Caco-2 (cell line): ENCODE results near the gene RBM7. TPM values are rescaled to one million over a fixed set of nuclear protein-coding genes. Genes with fewer than 3 reads are reported as not detected.
A peak's percentile ranks its signal among the peaks of the same experiment; 100 is the strongest.

Source experiments
- BruUV-seq: library from RNA; stranded (reverse); fragments of 400-500 nt; replicated peaks from 2 replicates; lab custom pipeline; 2021; lab: Mats Ljungman, UMichigan
- CTCF ChIA-PET: fragments of 300-600 bp; sonication (Branson Sonifier 250); formaldehyde crosslinking; loops from one replicate; lab custom pipeline; 2022; ENCODE audit warnings: antibody characterized with exemption; lab: Charles Lee
- POLR2A ChIA-PET: fragments of 300-600 bp; sonication (Branson Sonifier 250); formaldehyde crosslinking; loops from one replicate; lab custom pipeline; 2022; ENCODE audit warnings: antibody characterized with exemption; lab: Charles Lee
- DNase-seq, 2 experiments: peaks; one replicate each; pipeline versions ENCODE4 v3.0.0 to v3.0.0-alpha.2; 2020 to 2022
- H3K27me3 ChIP-seq: replicated peaks from 2 replicates; pipeline ENCODE4 v1.6.0; 2011; ENCODE audit warnings: low read length; ENCODE audit not compliant: control insufficient read depth, insufficient read depth
- H3K36me3 ChIP-seq: 2 replicates; pipeline ENCODE4 v1.5.1; 2011; ENCODE audit warnings: low read length; ENCODE audit not compliant: control insufficient read depth, insufficient read depth
- H3K4me1 ChIP-seq: fragments of 250-450 bp; sonication (Bioruptor Pico); 2 replicates; pipeline ENCODE4 v1.5.1; 2020; ENCODE audit warnings: mild to moderate bottlenecking
- H3K4me3 ChIP-seq: 2 replicates; pipeline ENCODE4 v1.5.1; 2011; ENCODE audit warnings: low read depth, mild to moderate bottlenecking, control low read depth, low read length
- H3K9me3 ChIP-seq: fragments of 250-450 bp; sonication (Bioruptor Pico); 2 replicates; pipeline ENCODE4 v1.5.1; 2020; ENCODE audit warnings: mild to moderate bottlenecking, moderate library complexity
- H3K27ac Mint-ChIP-seq: one replicate; pipeline ENCODE4 v1.8.0; 2022; ENCODE audit warnings: mixed read lengths; ENCODE audit not compliant: unreplicated experiment
- H3K27me3 Mint-ChIP-seq: one replicate; pipeline ENCODE4 v1.8.0; 2022; ENCODE audit warnings: mixed read lengths; ENCODE audit not compliant: insufficient read depth, unreplicated experiment
- H3K36me3 Mint-ChIP-seq: one replicate; pipeline ENCODE4 v1.8.0; 2022; ENCODE audit warnings: mild to moderate bottlenecking, mixed read lengths; ENCODE audit not compliant: insufficient read depth, unreplicated experiment
- H3K4me1 Mint-ChIP-seq: one replicate; pipeline ENCODE4 v1.8.0; 2022; ENCODE audit warnings: low read depth, mixed read lengths; ENCODE audit not compliant: unreplicated experiment
- H3K4me3 Mint-ChIP-seq: one replicate; pipeline ENCODE4 v1.8.0; 2022; ENCODE audit warnings: mild to moderate bottlenecking, moderate library complexity, mixed read lengths; ENCODE audit not compliant: unreplicated experiment
- H3K9me3 Mint-ChIP-seq: one replicate; pipeline ENCODE4 v1.8.0; 2022; ENCODE audit warnings: mixed read lengths; ENCODE audit not compliant: unreplicated experiment
- intact Hi-C: fragments of 100-400 bp; cut with micrococcal nuclease; formaldehyde crosslinking; loops from one replicate; pipeline ENCODE4 v1.10.0; 2022; ENCODE audit not compliant: unreplicated experiment
- total RNA-seq: library from RNA; stranded (reverse); gene quantifications from 2 replicates; pipeline ENCODE4 v1.2.3, GENCODE V29; 2022
- TF ChIP-seq, protein P1 (sequence below), 2 experiments: fragments of 200-600 bp in 1 of 2; IDR thresholded peaks; 1 replicate in 1 of 2; 2 replicates in 1 of 2; pipeline versions ENCODE4 v1.5.1 to v1.8.0; 2011 to 2022; ENCODE audit warnings: antibody characterized with exemption in 1 of 2, control low read depth in 1 of 2, inconsistent platforms in 1 of 2, low read depth in 1 of 2, low read length in 1 of 2, mild to moderate bottlenecking in 1 of 2, moderate library complexity in 1 of 2; ENCODE audit not compliant: insufficient read depth in 1 of 2, severe bottlenecking in 1 of 2, unreplicated experiment in 1 of 2

The RBM7 gene
- total RNA-seq, 1 experiment from 2014 or later = 57.6 TPM

DNA sequence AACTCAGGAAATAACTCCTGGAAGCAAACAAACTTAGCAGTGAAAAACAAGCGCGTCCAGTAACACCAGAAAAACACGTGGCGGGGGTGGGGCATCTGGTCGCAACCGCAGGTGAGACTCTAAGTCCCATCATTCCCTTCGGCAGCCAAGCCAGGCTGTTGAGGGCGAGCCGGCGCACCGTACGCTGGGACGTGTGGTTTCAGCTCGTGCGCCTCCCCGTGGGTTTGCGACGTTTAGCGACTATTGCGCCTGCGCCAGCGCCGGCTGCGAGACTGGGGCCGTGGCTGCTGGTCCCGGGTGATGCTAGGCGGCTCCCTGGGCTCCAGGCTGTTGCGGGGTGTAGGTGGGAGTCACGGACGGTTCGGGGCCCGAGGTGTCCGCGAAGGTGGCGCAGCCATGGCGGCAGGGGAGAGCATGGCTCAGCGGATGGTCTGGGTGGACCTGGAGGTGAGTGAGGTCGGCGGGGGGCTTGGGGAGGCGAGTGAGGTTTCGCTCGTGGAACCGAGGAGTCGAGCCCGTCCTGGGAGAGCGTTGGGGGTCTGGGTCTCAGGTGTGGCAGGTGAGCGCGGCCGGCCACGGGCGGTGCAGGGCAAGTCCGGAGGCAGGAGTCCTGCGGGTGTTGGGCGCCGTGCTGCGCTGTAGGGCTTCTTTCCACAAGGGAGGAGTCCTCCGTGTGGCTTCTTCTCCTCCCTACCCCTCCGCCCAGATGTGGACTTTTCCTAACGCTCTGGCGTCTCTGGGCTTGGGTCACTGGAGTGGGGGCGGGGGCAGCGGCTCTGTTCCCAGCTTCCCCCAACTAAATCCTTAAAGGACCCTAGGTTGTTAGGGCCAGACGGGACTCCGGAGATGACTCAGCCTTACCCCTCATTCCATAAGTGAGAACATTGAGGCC lies 39.0 kb downstream of the RBM7 start, which contains the start of gene REXO2:
Gene REXO2, plus strand, starts transcription at position 239 of the 892 bp plus-strand sequence. Its CDS starts 62 bp downstream, at position 301.
- Mint-ChIP-seq H3K27me3 (no peaks in the 10 kb centered on the region), H3K9me3 (no peaks in the 10 kb centered on the region), H3K27ac (peak within 1 kb of the TSS; percentile 96), H3K4me1 (peaks cover 61% of the 10 kb centered on the region), H3K4me3 (peak within 1 kb of the TSS; percentile 91), H3K36me3 (peaks cover 56% of the 10 kb centered on the region)
- Histone ChIP-seq H3K9me3 (no peaks in the 10 kb centered on the region), H3K36me3 (peaks cover 1% of the 10 kb centered on the region; the same call in 1 of the 2 replicates), H3K27me3 (no peaks in the 10 kb centered on the region), H3K4me1 (peaks cover 42% of the 10 kb centered on the region), H3K4me3 (peak within 1 kb of the TSS; percentile 78)
- CTCF ChIA-PET = interaction anchor here (0.6 to 1.5 kb wide), 3 partner anchors 91 to 334 kb away, joined by 3 to 6 read pairs (median 3); no protein-coding TSS in a partner anchor
- POLR2A ChIA-PET = interaction anchor here (0.7 to 2.1 kb wide), 4 partner anchors 8 to 99 kb away, joined by 3 to 10 read pairs (median 4); partner anchors contain the start of genes C11orf71 and RBM7
- TF ChIP-seq, protein P1, sequence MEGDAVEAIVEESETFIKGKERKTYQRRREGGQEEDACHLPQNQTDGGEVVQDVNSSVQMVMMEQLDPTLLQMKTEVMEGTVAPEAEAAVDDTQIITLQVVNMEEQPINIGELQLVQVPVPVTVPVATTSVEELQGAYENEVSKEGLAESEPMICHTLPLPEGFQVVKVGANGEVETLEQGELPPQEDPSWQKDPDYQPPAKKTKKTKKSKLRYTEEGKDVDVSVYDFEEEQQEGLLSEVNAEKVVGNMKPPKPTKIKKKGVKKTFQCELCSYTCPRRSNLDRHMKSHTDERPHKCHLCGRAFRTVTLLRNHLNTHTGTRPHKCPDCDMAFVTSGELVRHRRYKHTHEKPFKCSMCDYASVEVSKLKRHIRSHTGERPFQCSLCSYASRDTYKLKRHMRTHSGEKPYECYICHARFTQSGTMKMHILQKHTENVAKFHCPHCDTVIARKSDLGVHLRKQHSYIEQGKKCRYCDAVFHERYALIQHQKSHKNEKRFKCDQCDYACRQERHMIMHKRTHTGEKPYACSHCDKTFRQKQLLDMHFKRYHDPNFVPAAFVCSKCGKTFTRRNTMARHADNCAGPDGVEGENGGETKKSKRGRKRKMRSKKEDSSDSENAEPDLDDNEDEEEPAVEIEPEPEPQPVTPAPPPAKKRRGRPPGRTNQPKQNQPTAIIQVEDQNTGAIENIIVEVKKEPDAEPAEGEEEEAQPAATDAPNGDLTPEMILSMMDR (IDR thresholded peaks at IDR 0.05; ENCODE audit: insufficient read depth in 1 of 2, low read depth in 1 of 2, low read length in 1 of 2, severe bottlenecking in 1 of 2, unreplicated experiment in 1 of 2) = peak; percentile 16 to 53
- intact Hi-C loops = loop anchor here (2.0 to 5.0 kb wide), 2 partner anchors 118 to 123 kb away; partner anchors contain the start of gene NXPE1
- peak; percentile 98 for DNase-seq
- BruUV-seq = no TSS peak

GRCh38 chr11:114440121-114440860 lies 39.8 kb downstream of the RBM7 start:
- Mint-ChIP-seq H3K27ac (peak overlapping the region; percentile 96), H3K4me3 (peak overlapping the region; percentile 91), H3K27me3 (no peaks in the 10 kb centered on the region), H3K9me3 (no peaks in the 10 kb centered on the region), H3K4me1 (peaks cover 58% of the 10 kb centered on the region), H3K36me3 (peaks cover 60% of the 10 kb centered on the region)
- no peaks in the 10 kb centered on the region for H3K27me3 ChIP-seq
- ChIA-PET CTCF (no interaction called here), POLR2A (interaction anchor here (0.8 to 2.1 kb wide), 2 partner anchors 38 to 40 kb away, joined by 3 to 10 read pairs; partner anchors contain the start of genes C11orf71 and RBM7)
- H3K9me3 ChIP-seq = no peaks in the 10 kb centered on the region
- peak overlapping the region; percentile 78 for H3K4me3 ChIP-seq
- DNase-seq = peak in 1 of 2 experiments; percentile 45
- H3K36me3 ChIP-seq = peaks cover 1% of the 10 kb centered on the region; the same call in 1 of the 2 replicates
- no TSS peak for BruUV-seq
- intact Hi-C loops = loop anchor here (2.0 kb wide), 1 partner anchor 123 kb away; no protein-coding TSS in a partner anchor
- H3K4me1 ChIP-seq = peaks cover 45% of the 10 kb centered on the region
- TF ChIP-seq, protein P1 (IDR thresholded peaks at IDR 0.05; ENCODE audit: insufficient read depth in 1 of 2, low read depth in 1 of 2, low read length in 1 of 2, severe bottlenecking in 1 of 2, unreplicated experiment in 1 of 2) = no peak
